RPMI8226 (cell line): ENCODE results near the gene SOCS6.
"Not testable (repeated sequence)": the region's sequence is repeated elsewhere in the genome, so short reads cannot be mapped to it uniquely, and the experiment has no call there.

ENCODE experiments used
- DNase-seq: peaks from one replicate; pipeline ENCODE4 v3.0.0-alpha.2; 2015

SOCS6 gene, protein sequence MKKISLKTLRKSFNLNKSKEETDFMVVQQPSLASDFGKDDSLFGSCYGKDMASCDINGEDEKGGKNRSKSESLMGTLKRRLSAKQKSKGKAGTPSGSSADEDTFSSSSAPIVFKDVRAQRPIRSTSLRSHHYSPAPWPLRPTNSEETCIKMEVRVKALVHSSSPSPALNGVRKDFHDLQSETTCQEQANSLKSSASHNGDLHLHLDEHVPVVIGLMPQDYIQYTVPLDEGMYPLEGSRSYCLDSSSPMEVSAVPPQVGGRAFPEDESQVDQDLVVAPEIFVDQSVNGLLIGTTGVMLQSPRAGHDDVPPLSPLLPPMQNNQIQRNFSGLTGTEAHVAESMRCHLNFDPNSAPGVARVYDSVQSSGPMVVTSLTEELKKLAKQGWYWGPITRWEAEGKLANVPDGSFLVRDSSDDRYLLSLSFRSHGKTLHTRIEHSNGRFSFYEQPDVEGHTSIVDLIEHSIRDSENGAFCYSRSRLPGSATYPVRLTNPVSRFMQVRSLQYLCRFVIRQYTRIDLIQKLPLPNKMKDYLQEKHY

DNA sequence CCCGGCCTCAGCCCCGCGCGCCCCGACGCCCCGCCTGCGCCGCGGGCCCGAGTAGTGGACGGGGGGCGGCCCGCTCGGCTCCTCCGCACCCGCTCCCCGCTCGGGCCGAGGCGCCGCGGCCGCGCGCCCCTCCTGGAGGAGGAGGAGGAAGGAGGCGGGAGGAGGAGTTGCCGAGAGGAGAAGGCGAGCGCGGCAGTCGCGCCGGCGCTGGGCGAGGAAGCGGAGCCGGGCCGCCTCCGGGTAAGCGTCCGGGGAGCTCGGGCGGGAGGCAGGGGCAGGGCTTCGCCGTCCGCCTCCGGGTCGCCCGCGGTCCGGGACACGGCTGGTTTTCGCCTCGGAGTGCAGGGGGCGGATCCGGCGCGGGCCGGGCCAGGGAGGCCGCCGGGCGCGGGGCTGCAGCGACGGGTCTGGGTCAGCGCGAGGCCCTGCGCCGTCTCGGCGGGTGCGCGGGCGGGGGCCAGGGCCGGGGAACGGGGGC lies at the start of gene SOCS6:
Gene SOCS6 (plus strand): TSS at position 195 of the 478 bp plus-strand sequence. CDS start 35,624 bp downstream, outside the sequence.
- DNase-seq, result peak; percentile 64

DNA sequence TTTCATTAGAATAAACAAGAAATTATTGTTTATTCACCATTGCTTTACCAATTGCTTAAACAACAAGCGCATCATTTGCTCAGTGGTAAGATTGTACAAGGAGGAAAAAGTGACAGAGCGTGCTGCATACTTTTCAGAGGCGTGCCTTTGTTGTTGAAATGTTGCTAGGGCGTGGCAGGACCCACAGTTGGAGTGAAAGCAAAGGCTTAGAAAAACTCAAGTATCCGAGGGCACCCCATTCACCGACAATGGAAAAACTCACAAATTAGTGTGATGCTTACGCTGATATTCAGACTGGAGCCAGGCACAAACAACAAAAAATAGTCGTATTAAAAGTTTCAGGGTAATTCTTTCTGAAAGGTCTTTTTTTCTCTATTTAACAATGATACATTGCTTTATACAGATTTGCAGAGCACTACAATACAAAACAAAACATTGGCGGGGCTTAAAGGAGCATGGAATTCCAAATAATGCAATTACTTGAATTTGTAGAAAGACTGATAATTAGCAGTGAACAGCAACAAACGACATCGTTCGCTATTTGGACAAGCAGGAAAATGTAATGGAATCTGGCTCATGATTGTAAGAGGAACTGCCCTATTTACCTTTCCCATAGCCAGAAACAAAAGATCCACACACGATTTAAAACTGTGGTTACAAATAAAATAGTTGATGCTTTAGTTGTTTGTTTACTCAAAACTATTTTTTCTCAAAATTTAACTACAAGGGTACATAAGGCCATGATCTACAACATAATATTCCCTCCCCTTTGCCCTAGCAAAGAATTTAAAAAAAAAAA lies 45.5 kb upstream of the SOCS6 start:
- DNase-seq, result no peak

DNA sequence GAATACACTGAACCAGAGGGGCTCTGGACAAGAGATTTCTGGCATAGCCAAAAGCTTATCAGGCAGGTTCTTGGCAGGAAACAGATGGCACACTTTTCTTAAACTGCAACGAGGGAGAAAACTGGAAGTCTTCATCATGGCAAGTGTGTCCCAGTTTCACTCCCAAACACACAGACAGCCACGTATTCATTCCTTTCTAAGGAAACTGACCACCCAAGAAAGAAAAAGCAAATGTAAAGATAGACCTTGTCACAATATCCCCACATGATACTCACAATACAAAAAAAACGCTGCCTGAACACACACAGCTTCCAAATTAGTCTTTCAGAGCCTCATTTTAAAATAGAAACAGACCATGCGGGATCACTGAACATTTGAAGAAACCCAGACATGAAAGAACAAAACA lies 42.8 kb upstream of the SOCS6 start:
- no peak for DNase-seq

DNA sequence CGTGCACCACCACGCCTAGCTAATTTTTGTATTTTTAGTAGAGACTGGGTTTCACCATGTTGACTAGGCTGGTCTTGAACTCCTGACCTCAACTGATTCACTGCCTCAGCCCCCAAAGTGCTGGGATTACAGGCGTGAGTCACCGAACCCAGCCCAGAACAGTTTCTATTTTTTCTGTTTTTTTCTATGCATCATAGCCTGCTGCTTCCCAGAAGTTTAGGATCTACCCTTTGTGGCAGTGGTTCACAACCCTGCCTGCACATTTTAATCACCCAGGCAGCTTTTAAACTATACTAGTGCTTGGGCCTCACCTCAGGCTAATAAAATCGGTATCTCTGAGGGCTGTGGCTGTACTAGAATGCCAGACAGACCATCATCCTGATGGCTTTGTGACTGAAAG lies 39.7 kb upstream of the SOCS6 start:
- DNase-seq, result no peak

DNA sequence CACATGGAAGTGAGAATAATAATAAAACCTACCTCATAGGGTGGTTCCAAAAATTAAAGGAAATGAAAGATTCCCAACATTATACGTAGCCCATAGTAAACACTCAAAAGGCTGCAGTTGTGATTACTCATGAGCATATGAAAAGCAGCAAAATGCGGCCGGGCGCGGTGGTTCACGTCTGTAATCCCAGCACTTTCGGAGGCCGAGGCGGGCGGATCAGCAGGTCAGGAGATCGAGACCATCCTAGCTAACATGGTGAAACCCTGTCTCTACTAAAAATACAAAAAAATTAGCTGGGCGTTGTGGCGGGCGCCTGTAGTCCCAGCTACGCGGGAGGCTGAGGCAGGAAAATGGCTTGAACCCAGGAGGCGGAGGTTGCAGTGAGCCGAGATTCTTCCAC lies 39.0 kb upstream of the SOCS6 start:
- DNase-seq, result not testable (repeated sequence)

DNA sequence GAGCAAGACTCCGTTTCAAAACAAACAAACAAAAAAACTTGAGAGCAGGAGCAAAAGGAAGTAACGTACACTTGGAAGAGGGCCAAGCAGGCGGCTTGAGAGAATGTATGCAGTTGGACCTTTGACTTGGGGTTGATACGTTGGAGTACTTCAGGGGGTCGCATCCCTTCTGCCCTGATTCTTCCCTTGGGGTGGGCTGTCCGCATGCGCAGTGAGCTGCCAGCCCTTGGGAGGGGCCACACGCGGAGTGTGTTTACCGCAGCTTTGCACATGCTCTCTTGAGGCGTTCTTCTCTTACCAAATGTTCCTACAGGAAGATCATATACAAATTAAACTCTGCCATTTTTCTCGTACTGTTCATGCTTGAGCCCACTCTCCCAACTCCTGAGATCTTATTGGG lies 38.1 kb upstream of the SOCS6 start:
- DNase-seq, result no peak

DNA sequence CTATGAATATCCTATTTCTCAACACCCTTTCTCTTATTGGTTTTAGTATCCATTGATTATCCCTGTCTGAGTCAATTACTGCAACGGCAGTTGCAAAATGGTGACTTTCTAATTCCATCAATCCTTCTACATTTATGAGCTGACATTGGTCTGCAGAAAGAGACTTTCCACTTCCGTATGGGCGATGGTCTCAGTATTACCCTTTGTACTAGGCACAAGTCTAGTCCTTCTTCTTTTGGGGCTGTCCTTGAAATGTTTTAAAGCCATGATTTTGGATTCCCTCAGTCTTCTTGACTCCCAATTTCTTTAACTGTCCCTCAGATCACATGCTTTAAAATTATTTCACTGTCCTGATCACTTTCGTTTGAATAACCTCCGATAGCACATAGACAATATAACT lies 32.7 kb upstream of the SOCS6 start:
- DNase-seq, result no peak

DNA sequence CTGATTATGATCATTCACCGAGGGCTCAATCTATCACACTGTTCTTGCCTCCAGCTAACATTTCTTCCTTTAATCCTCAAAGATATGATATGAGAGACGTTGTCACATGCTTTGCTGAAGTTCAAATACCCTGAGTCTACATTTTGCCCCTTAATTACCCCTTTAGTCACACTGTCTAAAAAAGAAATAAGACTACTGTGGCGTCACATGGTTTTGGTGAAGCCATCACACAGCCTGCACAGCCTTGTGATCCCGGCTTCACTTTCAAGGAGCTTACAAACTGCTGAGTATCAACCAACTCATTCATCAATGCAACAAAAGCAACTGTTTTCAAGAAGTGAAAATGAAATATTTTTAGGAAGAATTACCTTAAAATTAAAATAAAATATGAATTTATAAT lies 31.9 kb upstream of the SOCS6 start:
- no peak for DNase-seq

DNA sequence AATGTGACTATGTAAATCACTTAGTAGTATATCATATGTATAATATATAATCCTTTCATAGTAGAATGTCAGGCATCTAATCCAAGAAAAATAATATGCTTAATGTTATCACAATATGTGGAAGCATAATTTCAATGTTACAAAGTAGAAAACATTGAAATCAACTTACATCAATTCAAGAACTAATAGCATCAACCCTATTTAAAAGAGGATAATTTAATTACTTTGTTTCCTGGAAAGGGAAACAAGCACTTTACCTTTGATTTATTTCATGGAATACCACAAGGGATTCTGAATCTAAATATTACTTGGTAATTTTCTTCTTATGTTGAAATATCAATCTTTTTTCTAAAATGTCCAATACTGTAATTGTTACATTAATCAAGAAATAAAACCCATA lies 30.6 kb upstream of the SOCS6 start:
- no peak for DNase-seq

DNA sequence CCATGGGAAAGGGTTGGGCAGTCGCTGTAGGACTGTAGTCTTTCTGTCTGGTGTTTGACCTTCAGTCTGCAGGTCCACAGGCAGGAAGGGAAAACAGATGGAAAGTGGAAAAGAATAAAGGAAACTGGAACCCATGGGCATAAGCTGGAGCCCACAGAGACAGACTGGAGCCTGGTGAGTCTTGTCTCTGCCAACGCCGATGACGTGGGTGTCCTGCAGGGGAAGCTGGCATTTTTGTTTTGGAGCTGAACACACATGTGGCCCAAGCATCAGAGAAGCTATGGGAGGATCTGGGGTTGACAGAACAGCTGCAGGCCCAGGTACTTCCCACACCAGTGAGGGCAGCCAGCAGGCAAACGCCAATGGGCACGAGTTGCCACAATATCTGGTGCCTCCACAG lies 28.2 kb upstream of the SOCS6 start:
- DNase-seq, result no peak

DNA sequence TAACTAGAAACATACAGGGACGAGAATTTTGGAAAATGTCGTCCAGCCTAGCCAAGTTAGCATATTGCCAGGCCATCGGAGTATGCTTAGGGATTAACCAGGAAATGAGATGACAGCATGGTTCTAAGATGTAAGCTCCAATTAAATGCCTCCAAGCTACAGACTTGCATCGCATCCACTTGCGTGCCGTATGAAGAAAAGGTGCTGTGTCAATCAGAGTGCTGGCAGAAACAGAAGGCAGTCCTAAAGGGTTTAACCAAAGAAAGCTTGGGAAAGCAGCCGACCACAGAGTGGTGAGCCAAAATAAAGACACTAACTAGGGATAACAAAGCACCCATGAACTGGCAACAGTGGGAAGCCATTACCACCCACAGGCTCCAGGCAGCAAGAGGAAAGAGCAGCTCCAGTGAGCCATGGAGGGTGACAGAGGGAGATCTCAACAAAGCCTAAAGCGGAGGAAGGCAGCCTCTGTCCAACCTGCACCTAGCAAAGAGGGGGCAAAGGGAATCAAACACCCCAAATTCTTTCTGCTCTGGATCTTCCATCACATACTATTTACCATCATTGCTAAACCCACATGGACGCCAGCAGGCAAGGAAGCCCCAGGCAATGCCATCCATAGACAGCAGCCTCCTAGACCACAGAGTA lies 27.6 kb upstream of the SOCS6 start:
- DNase-seq, result no peak

DNA sequence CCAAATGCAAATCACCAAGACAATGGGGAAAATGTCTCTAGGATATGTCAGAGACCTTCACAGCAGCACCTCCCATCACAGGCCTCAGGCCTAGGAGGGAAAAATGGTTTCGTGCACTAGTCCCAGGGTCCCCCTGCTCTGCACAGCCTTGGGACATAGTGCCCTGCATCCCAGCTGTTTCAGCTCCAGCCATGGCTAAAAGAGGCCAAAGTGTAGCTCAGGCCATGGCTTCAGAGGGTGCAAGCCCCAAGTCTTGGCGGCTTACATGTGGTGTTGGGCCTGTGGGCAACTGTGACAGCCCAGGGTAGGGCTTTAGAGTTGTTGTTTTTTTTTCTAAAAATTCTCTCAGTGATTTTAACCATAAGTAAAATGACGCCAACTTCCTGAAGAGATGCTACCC lies 25.5 kb upstream of the SOCS6 start:
- no peak for DNase-seq

DNA sequence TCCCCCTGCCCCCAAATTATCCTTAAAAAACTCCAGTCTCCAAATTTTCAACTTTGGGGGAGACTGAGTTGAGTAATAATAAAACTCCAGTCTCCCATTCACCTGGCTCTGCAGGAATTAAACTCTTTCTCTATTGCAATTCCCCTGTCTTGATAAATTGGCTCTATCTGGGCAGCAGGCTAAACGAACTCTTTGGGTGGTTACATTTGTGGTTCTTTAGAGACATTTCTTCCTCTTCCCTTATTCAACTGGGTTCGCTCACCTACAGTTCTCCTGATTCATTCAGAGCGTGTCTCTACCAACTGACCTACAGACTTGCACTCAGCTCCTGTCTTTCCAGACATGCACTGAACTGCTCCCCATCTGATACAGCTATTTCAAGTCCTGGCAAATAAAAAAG lies 17.1 kb upstream of the SOCS6 start:
- no peak for DNase-seq

DNA sequence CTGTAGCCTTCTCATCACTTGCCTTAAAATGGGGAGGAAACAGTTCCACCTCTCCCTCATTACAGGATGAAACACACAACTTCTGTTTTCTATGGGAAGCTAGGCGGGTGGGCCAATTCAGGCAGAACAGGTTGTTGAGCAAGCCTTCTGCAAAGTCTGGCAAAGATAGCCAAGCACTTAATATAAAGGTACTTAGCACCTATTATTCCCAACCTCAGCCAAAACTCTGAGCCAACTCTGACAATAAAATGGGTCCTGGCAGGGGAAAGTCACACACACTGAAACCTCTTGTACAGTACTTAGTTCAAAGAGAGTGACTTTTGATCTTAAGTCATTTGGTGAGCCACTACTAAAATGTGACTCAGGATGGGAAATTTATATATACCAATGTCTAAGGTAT lies 15.8 kb upstream of the SOCS6 start:
- no peak for DNase-seq

DNA sequence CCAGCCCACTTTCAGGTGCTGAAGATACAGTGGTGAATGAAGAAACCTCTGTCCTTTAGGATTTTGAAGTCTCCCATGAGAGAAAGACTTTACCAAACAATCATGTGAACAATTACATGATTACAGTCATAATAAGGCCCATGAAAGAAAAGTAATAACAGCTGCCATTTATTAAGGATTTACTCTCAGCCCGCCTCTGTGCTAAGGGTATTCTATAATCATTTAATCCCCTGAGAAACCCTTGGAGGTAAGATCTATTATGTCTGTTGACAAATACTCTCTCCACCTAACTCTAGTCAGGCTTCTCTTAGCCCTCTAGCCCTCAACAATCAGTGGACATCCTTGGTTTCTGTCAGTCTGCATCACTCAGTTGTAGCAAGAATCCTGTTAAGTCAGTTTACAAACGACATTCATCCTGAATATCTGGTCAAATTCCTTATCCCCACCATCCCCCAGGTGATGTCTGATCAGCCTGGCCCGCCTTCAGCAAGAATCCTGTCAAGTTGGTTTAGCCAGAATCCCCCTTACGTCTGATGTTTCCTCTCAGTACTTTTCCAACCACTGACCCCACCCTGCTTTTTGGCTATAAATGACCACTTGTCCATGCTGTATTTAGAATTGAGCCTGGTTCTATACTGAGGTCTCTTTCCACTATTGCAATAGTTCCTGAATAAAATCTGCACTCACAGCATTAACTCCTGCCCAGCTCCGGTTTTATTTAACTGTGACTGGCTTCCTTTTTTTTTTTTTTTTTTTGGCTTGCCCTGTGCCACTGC lies 12.2 kb upstream of the SOCS6 start:
- DNase-seq, result no peak

DNA sequence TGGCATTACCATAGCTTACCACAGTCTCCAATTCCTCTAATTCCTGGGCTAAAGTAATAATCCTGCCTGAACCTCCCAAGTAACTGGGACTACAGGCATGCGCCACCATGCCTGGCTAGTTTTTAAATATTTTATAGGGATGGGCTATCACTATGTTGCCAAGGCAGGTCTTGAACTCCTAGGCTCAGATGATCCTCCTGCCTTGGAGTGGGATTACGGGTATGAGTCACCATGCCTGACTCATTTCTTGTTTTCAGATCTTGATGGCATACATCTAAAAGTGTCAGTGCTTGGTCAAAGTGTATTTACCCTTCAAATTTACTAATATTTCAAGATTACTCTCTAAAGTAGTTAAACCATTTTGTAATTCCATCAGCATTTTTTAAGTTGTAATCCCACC lies 9.4 kb upstream of the SOCS6 start:
- DNase-seq, result no peak

DNA sequence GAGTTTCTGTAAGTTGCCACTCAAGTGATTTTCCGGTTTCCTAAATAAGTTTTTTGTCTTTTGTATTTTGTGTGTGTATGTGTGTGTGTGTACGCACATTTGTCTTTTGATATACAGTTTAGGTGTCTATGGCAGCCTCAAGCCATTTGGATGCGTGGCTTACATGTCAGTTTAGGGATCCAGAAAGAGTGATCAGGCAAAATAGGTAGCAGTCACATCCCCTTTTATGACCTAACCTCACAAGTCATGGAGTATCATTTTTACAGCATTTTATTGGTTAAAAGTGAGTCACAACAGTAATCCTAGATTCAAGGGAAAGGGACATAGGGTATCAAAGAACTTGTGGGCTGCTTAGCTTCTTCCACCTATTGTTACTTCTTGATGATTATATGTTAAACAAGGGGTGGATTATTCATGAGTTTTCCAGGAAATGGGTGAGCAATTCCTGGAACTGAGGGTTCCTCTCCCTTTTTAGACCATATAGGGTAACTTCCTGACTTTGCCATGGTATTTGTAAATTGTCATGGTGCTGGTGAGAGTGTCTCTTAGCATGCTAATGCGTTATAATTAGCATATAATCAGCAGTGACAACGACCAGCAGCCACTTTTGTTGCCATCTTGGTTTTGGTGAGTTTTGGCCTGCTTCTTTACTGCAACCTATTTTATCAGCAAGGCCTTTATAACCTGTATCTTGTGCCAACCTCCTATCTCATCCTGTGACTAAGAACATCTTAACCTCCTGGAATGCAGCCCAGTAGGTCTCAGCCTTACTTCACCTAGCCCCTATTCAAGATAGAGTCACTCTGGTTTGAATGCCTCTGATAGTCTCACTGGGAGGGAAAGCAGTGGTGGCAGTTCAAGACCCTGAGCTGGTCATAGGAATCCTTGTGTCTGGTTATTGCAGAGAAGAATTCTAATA lies 8.6 kb upstream of the SOCS6 start:
- no peak for DNase-seq

DNA sequence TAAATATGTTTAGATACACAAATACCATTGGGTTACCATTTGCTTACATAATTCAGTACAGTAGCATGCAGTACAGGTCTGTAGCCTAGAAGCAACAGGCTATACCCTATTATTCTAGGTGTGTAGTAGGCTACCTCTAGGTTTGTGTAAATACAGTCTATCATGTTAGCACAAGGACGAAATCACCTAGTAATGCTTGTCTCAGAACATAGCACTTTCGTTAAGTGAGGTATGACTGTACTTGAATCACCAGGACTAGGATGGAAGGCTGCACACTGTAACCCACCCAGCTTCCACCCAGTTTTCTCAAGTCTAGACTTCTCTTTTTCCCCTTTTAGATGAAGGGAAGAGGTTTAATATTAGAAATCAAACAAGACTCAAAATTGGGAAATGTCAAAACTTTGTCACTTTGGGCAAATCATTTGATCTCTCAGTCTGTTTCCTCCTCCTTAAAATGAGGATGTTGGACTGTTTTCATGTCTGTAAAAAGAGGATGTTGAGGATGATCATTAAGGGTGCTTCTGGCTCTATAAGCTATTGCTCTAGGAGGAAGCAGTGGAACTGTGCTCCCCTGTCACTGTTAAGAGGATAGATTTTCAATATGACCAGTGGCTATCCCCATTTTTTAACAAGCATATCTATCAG lies 3.7 kb upstream of the SOCS6 start:
- no peak for DNase-seq

DNA sequence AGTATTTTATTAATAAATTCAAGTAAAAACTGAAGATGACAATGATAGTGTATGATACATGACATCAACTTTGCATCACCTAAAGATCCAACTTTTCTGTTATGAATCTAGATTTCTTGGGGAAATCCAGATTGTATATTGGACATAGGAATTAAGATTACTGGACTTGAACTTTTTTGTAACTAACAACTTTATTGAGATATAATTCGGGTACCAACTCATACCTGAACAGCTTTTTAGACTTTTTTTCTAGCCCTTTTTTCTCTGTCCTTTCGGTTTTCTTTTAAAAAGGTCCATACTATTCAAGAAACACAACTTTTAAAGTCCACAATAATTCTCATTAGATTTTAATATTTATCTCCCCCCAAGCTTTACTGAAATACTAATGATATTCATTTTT lies 1.1 kb upstream of the SOCS6 start:
- no peak for DNase-seq

DNA sequence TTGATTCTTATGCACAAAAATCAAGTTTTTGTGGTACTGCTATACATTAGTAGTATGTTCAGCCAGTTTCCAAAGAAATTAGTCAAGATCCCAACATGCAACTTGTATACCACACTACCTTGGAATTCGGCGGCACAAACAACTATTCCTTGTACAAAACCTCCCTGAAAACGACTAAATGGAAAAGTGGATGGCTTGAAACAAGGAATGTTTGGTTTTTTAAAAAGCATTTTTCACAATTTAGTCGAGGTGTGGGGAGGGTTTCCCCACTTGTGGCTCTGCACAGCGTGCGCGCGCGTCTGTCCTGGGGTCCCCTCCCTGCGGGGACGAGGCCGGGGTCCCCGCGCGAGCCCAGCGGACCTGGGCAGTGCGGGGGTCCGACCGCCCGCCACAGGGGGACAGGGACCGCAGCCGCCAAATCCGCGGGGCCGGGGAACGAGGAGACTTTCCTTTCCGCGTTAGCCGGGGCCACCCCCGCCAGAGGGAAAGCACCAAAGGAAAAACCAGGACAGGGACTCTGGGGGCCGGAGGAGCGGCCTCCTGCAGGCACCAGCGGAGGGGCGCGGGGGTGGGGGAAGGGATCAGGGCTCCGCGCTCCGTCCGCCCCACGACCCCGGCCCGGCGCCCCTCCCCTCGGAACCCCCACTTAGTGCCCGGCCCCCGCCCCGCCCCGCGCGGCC lies 534 bp upstream of the SOCS6 start:
- no peak for DNase-seq
